ENCODE measurements around the gene TMEM91.

Gene TMEM91

GRCh38 chr19:41411100-41411967 lies 35.0 kb downstream of the TMEM91 start:
- H3K4me3 ChIP-seq (ENCODE audit: low read length): no peak overlapping the region
- TF ChIP-seq CTCF (conservative IDR thresholded peaks at IDR 0.05; ENCODE audit: low read depth, low read length): no peak
- DNase-seq (ENCODE audit: low read depth): peak; percentile 39

- H3K4me3 ChIP-seq (ENCODE audit: low read length): no peak overlapping the region
- TF ChIP-seq CTCF (conservative IDR thresholded peaks at IDR 0.05; ENCODE audit: low read depth, low read length): no peak
Measured at GRCh38 chr19:41411968-41412265, 35.6 kb downstream of the TMEM91 start.

GRCh38 chr19:41412953-41413352 lies 36.6 kb downstream of the TMEM91 start:
- no peak for DNase-seq (ENCODE audit: low read depth)
- no peak overlapping the region for H3K4me3 ChIP-seq (ENCODE audit: low read length)
- TF ChIP-seq CTCF (conservative IDR thresholded peaks at IDR 0.05; ENCODE audit: low read depth, low read length): no peak

More at GRCh38 chr19:41411968-41412265, 35.6 kb downstream of the TMEM91 start:
- DNase-seq (ENCODE audit: low read depth): no peak

- no peak for TF ChIP-seq CTCF (conservative IDR thresholded peaks at IDR 0.05; ENCODE audit: low read depth, low read length)
- no peak overlapping the region for H3K4me3 ChIP-seq (ENCODE audit: low read length)
- DNase-seq (ENCODE audit: low read depth): no peak
Measured at GRCh38 chr19:41413947-41414346, 37.6 kb downstream of the TMEM91 start.

GRCh38 chr19:41414461-41414860 lies 38.1 kb downstream of the TMEM91 start:
- no peak for TF ChIP-seq CTCF (conservative IDR thresholded peaks at IDR 0.05; ENCODE audit: low read depth, low read length)
- H3K4me3 ChIP-seq (ENCODE audit: low read length): no peak overlapping the region

GRCh38 chr19:41415154-41415571 lies 38.8 kb downstream of the TMEM91 start:
- TF ChIP-seq CTCF (conservative IDR thresholded peaks at IDR 0.05; ENCODE audit: low read depth, low read length): no peak
- no peak overlapping the region for H3K4me3 ChIP-seq (ENCODE audit: low read length)
- DNase-seq (ENCODE audit: low read depth): no peak

More at GRCh38 chr19:41414461-41414860, 38.1 kb downstream of the TMEM91 start:
- DNase-seq (ENCODE audit: low read depth): no peak

- no peak overlapping the region for H3K4me3 ChIP-seq (ENCODE audit: low read length)
- no peak for TF ChIP-seq CTCF (conservative IDR thresholded peaks at IDR 0.05; ENCODE audit: low read depth, low read length)
- DNase-seq (ENCODE audit: low read depth): no peak
Measured at GRCh38 chr19:41416194-41416674, 39.9 kb downstream of the TMEM91 start.
